ENCODE results near the gene CGB7.

DNA sequence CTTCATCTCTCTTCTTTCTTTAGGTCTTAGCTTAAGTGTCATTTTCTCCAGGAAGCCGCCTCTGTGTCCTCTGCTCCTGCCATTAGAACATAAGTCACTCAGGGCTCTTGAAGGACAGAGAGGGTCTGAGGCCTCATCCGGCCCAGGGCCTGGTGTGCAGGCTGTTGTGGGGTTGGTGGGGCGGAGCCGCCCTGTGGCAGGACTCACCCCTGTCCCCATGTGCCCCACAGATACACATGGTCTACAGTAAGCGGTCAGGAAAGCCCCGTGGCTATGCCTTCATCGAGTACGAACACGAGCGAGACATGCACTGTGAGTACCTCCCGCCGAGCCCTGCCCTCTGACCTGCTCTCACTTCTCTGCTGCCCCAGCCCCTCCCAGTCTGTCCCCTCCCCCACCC lies 43.6 kb upstream of the CGB7 start:
- TF ChIP-seq CREB1 (CRISPR knock-in tag; IDR thresholded peaks at IDR 0.05; ENCODE audit: low read depth): no peak
- TF ChIP-seq, protein P1, sequence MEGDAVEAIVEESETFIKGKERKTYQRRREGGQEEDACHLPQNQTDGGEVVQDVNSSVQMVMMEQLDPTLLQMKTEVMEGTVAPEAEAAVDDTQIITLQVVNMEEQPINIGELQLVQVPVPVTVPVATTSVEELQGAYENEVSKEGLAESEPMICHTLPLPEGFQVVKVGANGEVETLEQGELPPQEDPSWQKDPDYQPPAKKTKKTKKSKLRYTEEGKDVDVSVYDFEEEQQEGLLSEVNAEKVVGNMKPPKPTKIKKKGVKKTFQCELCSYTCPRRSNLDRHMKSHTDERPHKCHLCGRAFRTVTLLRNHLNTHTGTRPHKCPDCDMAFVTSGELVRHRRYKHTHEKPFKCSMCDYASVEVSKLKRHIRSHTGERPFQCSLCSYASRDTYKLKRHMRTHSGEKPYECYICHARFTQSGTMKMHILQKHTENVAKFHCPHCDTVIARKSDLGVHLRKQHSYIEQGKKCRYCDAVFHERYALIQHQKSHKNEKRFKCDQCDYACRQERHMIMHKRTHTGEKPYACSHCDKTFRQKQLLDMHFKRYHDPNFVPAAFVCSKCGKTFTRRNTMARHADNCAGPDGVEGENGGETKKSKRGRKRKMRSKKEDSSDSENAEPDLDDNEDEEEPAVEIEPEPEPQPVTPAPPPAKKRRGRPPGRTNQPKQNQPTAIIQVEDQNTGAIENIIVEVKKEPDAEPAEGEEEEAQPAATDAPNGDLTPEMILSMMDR (conservative IDR thresholded peaks at IDR 0.05; ENCODE audit: low read depth in 2 of 2): no peak
- no peak for TF ChIP-seq POLR2AphosphoS5 (IDR thresholded peaks at IDR 0.05; ENCODE audit: low read depth)
- TF ChIP-seq, protein P2, sequence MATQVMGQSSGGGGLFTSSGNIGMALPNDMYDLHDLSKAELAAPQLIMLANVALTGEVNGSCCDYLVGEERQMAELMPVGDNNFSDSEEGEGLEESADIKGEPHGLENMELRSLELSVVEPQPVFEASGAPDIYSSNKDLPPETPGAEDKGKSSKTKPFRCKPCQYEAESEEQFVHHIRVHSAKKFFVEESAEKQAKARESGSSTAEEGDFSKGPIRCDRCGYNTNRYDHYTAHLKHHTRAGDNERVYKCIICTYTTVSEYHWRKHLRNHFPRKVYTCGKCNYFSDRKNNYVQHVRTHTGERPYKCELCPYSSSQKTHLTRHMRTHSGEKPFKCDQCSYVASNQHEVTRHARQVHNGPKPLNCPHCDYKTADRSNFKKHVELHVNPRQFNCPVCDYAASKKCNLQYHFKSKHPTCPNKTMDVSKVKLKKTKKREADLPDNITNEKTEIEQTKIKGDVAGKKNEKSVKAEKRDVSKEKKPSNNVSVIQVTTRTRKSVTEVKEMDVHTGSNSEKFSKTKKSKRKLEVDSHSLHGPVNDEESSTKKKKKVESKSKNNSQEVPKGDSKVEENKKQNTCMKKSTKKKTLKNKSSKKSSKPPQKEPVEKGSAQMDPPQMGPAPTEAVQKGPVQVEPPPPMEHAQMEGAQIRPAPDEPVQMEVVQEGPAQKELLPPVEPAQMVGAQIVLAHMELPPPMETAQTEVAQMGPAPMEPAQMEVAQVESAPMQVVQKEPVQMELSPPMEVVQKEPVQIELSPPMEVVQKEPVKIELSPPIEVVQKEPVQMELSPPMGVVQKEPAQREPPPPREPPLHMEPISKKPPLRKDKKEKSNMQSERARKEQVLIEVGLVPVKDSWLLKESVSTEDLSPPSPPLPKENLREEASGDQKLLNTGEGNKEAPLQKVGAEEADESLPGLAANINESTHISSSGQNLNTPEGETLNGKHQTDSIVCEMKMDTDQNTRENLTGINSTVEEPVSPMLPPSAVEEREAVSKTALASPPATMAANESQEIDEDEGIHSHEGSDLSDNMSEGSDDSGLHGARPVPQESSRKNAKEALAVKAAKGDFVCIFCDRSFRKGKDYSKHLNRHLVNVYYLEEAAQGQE (IDR thresholded peaks at IDR 0.05; ENCODE audit: unreplicated experiment): no peak
- no peak for TF ChIP-seq EZH2 (IDR thresholded peaks at IDR 0.05; ENCODE audit: low read depth, unreplicated experiment)
- no peak for TF ChIP-seq ZNF331 (CRISPR knock-in tag; IDR thresholded peaks at IDR 0.05; ENCODE audit: low read depth)
- no peak for TF ChIP-seq JUNB (IDR thresholded peaks at IDR 0.05; ENCODE audit: unreplicated experiment)
- TF ChIP-seq ZNF114 (CRISPR knock-in tag; IDR thresholded peaks at IDR 0.05): no peak
- TF ChIP-seq EZH2phosphoT487 (IDR thresholded peaks at IDR 0.05; ENCODE audit: unreplicated experiment): no peak
- no peak for TF ChIP-seq ZNF462 (CRISPR knock-in tag; IDR thresholded peaks at IDR 0.05)
- TF ChIP-seq, protein P3, sequence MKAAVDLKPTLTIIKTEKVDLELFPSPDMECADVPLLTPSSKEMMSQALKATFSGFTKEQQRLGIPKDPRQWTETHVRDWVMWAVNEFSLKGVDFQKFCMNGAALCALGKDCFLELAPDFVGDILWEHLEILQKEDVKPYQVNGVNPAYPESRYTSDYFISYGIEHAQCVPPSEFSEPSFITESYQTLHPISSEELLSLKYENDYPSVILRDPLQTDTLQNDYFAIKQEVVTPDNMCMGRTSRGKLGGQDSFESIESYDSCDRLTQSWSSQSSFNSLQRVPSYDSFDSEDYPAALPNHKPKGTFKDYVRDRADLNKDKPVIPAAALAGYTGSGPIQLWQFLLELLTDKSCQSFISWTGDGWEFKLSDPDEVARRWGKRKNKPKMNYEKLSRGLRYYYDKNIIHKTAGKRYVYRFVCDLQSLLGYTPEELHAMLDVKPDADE (IDR thresholded peaks at IDR 0.05): no peak
- no peak for TF ChIP-seq NANOG (IDR thresholded peaks at IDR 0.05; ENCODE audit: borderline replicate concordance)

Measured in GM23338 (cell line).